OCI-LY7 (cell line): ENCODE data around the gene HOXB3. TPM values are rescaled to one million over a fixed set of nuclear protein-coding genes. Genes with fewer than 3 reads are reported as not detected.

Experiments used
- BruUV-seq: library from RNA; stranded (reverse); fragments of 400-500 nt; replicated peaks from 2 replicates; lab custom pipeline; 2021; lab: Mats Ljungman, UMichigan
- CTCF ChIA-PET: fragments of 300-600 bp; sonication (Branson Sonifier 250); formaldehyde crosslinking; loops from one replicate; lab custom pipeline; 2022; ENCODE audit warnings: antibody characterized with exemption; ENCODE audit not compliant: unreplicated experiment; lab: Charles Lee
- POLR2A ChIA-PET: fragments of 300-600 bp; sonication (Branson Sonifier 250); formaldehyde crosslinking; loops from one replicate; lab custom pipeline; 2022; ENCODE audit warnings: antibody characterized with exemption; lab: Charles Lee
- DNase-seq: peaks from one replicate; pipeline ENCODE4 v3.0.0-alpha.2; 2015; ENCODE audit warnings: low spot score
- H2AFZ ChIP-seq: fragments of 200-600 bp; sonication (generic), shearing (Covaris generic); 2 replicates; pipeline ENCODE4 v1.6.1; 2014; ENCODE audit warnings: mild to moderate bottlenecking, antibody characterized with exemption, low read length, moderate library complexity
- H3K27ac ChIP-seq: fragments of 200-600 bp; sonication (generic); 2 replicates; pipeline ENCODE4 v1.5.1; 2014; ENCODE audit warnings: mixed run types, low read depth, mild to moderate bottlenecking, moderate library complexity, low read length, inconsistent platforms; ENCODE audit not compliant: poor library complexity, severe bottlenecking
- H3K36me3 ChIP-seq: fragments of 200-600 bp; sonication (generic); 2 replicates; pipeline ENCODE4 v1.6.1; 2014; ENCODE audit warnings: mild to moderate bottlenecking, antibody characterized with exemption, low read length, moderate library complexity, mixed read lengths; ENCODE audit not compliant: insufficient read depth
- H3K4me1 ChIP-seq: fragments of 200-600 bp; sonication (generic); 2 replicates; pipeline ENCODE4 v1.5.1; 2014; ENCODE audit warnings: mild to moderate bottlenecking, low read length; ENCODE audit not compliant: insufficient read depth, poor library complexity, severe bottlenecking
- H3K4me2 ChIP-seq: fragments of 200-600 bp; sonication (generic); 2 replicates; pipeline ENCODE4 v1.6.1; 2014; ENCODE audit warnings: mild to moderate bottlenecking, low read length
- H3K4me3 ChIP-seq: fragments of 200-600 bp; sonication (generic); 2 replicates; pipeline ENCODE4 v1.5.1; 2014; ENCODE audit warnings: mild to moderate bottlenecking, low read depth, low read length; ENCODE audit not compliant: poor library complexity, severe bottlenecking
- H3K79me2 ChIP-seq: fragments of 200-600 bp; sonication (generic); 2 replicates; pipeline ENCODE4 v1.6.1; 2016; ENCODE audit warnings: low read depth, mild to moderate bottlenecking, low read length, moderate library complexity, mixed read lengths; ENCODE audit not compliant: insufficient read depth
- H3K9me2 ChIP-seq: fragments of 200-600 bp; sonication (generic); 2 replicates; pipeline ENCODE4 v1.6.1; 2016; ENCODE audit warnings: mild to moderate bottlenecking, low read length, mixed read lengths; ENCODE audit not compliant: insufficient read depth
- H3K9me3 ChIP-seq: fragments of 200-600 bp; sonication (generic); 2 replicates; pipeline ENCODE4 v1.6.1; 2014; ENCODE audit warnings: mild to moderate bottlenecking, mixed run types, low read length, mixed read lengths
- H4K20me1 ChIP-seq: fragments of 200-600 bp; sonication (generic); 2 replicates; pipeline ENCODE4 v1.6.1; 2014; ENCODE audit warnings: mild to moderate bottlenecking, antibody characterized with exemption, low read length, moderate library complexity, mixed read lengths; ENCODE audit not compliant: insufficient read depth
- EZH2phosphoT487 ChIP-seq: fragments of 200-600 bp; sonication (generic); IDR thresholded peaks from 2 replicates; pipeline ENCODE4 v1.6.1; 2018; ENCODE audit warnings: low read depth, borderline replicate concordance, mild to moderate bottlenecking, mixed run types, antibody characterized with exemption, low read length, moderate library complexity, mixed read lengths
- intact Hi-C: fragments of 100-400 bp; cut with micrococcal nuclease; formaldehyde crosslinking; loops from one replicate; pipeline ENCODE4 v1.10.0; 2022; ENCODE audit not compliant: unreplicated experiment
- total RNA-seq, 2 experiments: library from RNA; depleted of rRNA in 1 of 2; stranded (reverse); fragments of >200 nt in 1 of 2; shearing (Covaris generic) in 1 of 2; gene quantifications; 2 replicates each; pipeline ENCODE4 v1.2.3, GENCODE V29; 2014 to 2022
- TF ChIP-seq, protein P1 (sequence below): fragments of 200-600 bp; sonication (generic); conservative IDR thresholded peaks from 2 replicates; pipeline ENCODE4 v1.5.1; 2014; ENCODE audit warnings: mild to moderate bottlenecking, antibody characterized with exemption, low read length, moderate library complexity, mixed read lengths

Gene HOXB3
- total RNA-seq, 2 experiments from 2014 or later = 7.7 to 13.0 TPM

DNA sequence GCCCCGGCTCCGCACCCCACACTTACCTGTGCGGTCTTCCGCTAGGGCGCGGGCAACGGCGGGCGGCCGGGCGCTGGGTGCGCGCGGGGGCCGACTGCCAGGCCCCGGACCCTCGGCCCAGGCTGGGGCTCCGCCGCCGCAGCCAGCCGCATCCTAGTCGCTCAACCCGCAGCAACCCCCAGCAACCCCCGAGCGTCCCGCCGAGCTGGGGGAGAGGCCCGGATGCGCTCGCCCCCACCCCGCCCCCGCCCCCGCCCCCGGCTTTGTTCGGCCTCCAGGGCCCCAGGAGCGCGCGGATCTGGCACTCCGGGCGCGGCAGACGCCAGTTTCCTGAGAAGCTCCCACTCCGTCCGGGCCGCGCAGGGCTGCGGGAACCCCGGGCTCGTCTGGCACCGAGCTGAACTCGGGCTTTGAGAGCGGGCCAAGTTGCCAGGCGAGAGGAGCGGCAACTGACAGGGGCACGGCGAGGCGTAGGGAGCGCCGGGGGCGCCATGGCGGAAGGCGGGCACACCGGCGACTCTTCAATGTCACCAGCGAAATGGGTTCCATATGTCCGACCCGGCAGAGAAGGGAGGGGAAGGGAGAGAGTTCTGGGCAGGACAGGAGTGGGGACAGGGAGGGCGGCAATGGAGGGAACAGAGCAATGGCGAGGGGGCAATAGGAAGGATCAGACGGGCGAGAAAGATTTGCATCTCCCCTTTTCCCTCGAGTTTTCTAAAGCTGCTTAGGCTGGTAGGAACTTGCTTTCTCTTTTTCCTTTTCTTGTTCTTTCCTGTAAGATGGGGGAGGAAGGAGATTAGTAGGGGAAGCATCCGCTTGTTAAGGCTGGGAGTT lies 25.6 kb downstream of the HOXB3 start:
- no peak overlapping the region for H3K4me3 ChIP-seq
- POLR2A ChIA-PET = no interaction called here
- no peak overlapping the region for H2AFZ ChIP-seq
- no peaks in the 10 kb centered on the region for H3K79me2 ChIP-seq
- H3K36me3 ChIP-seq = no peaks in the 10 kb centered on the region
- TF ChIP-seq, protein P1, sequence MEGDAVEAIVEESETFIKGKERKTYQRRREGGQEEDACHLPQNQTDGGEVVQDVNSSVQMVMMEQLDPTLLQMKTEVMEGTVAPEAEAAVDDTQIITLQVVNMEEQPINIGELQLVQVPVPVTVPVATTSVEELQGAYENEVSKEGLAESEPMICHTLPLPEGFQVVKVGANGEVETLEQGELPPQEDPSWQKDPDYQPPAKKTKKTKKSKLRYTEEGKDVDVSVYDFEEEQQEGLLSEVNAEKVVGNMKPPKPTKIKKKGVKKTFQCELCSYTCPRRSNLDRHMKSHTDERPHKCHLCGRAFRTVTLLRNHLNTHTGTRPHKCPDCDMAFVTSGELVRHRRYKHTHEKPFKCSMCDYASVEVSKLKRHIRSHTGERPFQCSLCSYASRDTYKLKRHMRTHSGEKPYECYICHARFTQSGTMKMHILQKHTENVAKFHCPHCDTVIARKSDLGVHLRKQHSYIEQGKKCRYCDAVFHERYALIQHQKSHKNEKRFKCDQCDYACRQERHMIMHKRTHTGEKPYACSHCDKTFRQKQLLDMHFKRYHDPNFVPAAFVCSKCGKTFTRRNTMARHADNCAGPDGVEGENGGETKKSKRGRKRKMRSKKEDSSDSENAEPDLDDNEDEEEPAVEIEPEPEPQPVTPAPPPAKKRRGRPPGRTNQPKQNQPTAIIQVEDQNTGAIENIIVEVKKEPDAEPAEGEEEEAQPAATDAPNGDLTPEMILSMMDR = no peak
- no peak for TF ChIP-seq EZH2phosphoT487
- no peaks in the 10 kb centered on the region for H3K9me3 ChIP-seq
- H3K4me2 ChIP-seq = no peak overlapping the region
- no peak for DNase-seq
- CTCF ChIA-PET = no interaction called here
- no TSS peak for BruUV-seq
- H3K27ac ChIP-seq = no peak overlapping the region
- no peaks in the 10 kb centered on the region for H3K4me1 ChIP-seq
- no peaks in the 10 kb centered on the region for H4K20me1 ChIP-seq
- H3K9me2 ChIP-seq = no peaks in the 10 kb centered on the region
- intact Hi-C loops = no loop called here

DNA sequence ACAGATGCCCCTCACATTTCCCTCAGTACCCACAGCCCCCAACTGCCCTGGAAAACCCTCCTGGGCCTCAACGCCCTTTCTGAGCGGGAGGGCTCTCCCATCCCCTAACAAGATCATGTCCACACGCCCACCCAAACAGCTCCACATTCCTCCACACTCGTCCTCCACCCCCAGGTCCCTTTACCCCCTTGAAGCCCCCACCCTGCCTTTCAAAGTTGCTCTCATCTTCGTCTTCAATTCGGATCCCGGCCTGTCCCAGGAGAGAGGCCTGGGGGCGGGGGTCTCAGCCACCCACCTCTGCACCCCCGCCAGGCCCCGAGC lies 26.2 kb downstream of the HOXB3 start:
- Histone ChIP-seq H3K27ac (no peak overlapping the region), H3K79me2 (no peaks in the 10 kb centered on the region)
- intact Hi-C loops = no loop called here

More for the DNA sequence above, 26.2 kb downstream of the HOXB3 start:
- no TSS peak for BruUV-seq
- H3K4me1 ChIP-seq = no peaks in the 10 kb centered on the region
- ChIA-PET POLR2A (no interaction called here), CTCF (no interaction called here)
- TF ChIP-seq EZH2phosphoT487 = no peak
- TF ChIP-seq, protein P1 = no peak
- no peak for DNase-seq
- H3K9me2 ChIP-seq = no peaks in the 10 kb centered on the region
- H3K4me3 ChIP-seq = no peak overlapping the region
- no peaks in the 10 kb centered on the region for H4K20me1 ChIP-seq
- H2AFZ ChIP-seq = no peak overlapping the region
- H3K4me2 ChIP-seq = no peak overlapping the region
- no peaks in the 10 kb centered on the region for H3K9me3 ChIP-seq
- no peaks in the 10 kb centered on the region for H3K36me3 ChIP-seq
